Fibroblast of lung (primary cell): ENCODE results near the gene DSPP. TPM values are rescaled to one million over a fixed set of nuclear protein-coding genes. Genes with fewer than 3 reads are reported as not detected.

Experiments
- DNase-seq, 2 donors: peaks; one replicate each; pipeline versions ENCODE4 v3.0.0 to v3.0.0-alpha.2; 2010; ENCODE audit warnings: low read depth in 2 of 2
- H2AFZ ChIP-seq: 2 replicates; pipeline ENCODE4 v1.5.1; 2012; ENCODE audit warnings: low read length, control low read depth, inconsistent platforms
- H3K27ac ChIP-seq: 2 replicates; pipeline ENCODE4 v1.5.1; 2011; ENCODE audit warnings: low read length, control low read depth; ENCODE audit not compliant: insufficient read depth
- H3K27me3 ChIP-seq: 2 replicates; pipeline ENCODE4 v1.5.1; 2011; ENCODE audit warnings: mild to moderate bottlenecking, low read length; ENCODE audit not compliant: control insufficient read depth, insufficient read depth
- H3K36me3 ChIP-seq: 2 replicates; pipeline ENCODE4 v1.5.1; 2011; ENCODE audit warnings: low read length; ENCODE audit not compliant: control insufficient read depth, insufficient read depth
- H3K4me1 ChIP-seq: 2 replicates; pipeline ENCODE4 v1.5.1; 2011; ENCODE audit warnings: low read length; ENCODE audit not compliant: control insufficient read depth, insufficient read depth; ENCODE audit errors: extremely low read depth
- H3K4me2 ChIP-seq: 2 replicates; pipeline ENCODE4 v1.5.1; 2011; ENCODE audit warnings: low read length, control low read depth; ENCODE audit not compliant: insufficient read depth; ENCODE audit errors: extremely low read depth
- H3K4me3 ChIP-seq, 4 experiments: fragments of 200-600 bp in 1 of 4; sonication (generic) in 1 of 4; replicated peaks in 1 of 4; 2 replicates each; pipeline ENCODE4 v1.5.1; 2011 to 2016; ENCODE audit warnings: low read length in 4 of 4, low read depth in 3 of 4, mild to moderate bottlenecking in 3 of 4, control low read depth in 2 of 4, inconsistent platforms in 1 of 4, mixed read lengths in 1 of 4; ENCODE audit not compliant: insufficient read depth in 1 of 4; ENCODE audit errors: control extremely low read depth in 1 of 4
- H3K79me2 ChIP-seq: 2 replicates; pipeline ENCODE4 v1.5.1; 2012; ENCODE audit warnings: mild to moderate bottlenecking, low read length, inconsistent platforms; ENCODE audit not compliant: control insufficient read depth, insufficient read depth
- H3K9ac ChIP-seq: 2 replicates; pipeline ENCODE4 v1.5.1; 2011; ENCODE audit warnings: mild to moderate bottlenecking, low read length, control low read depth; ENCODE audit not compliant: insufficient read depth
- H3K9me3 ChIP-seq: 2 replicates; pipeline ENCODE4 v1.5.1; 2012; ENCODE audit warnings: low read depth, low read length; ENCODE audit not compliant: control insufficient read depth, insufficient read depth
- H4K20me1 ChIP-seq: 2 replicates; pipeline ENCODE4 v1.5.1; 2011; ENCODE audit warnings: low read length; ENCODE audit not compliant: control insufficient read depth, insufficient read depth; ENCODE audit errors: extremely low read depth
- CTCF ChIP-seq, 2 donors: IDR thresholded peaks in 1 of 2; conservative IDR thresholded peaks in 1 of 2; 1 replicate in 1 of 2; 2 replicates in 1 of 2; pipeline ENCODE4 v1.5.1; 2011 to 2012; ENCODE audit warnings: low read length in 2 of 2, control low read depth in 1 of 2, inconsistent platforms in 1 of 2, low read depth in 1 of 2, mild to moderate bottlenecking in 1 of 2
- EZH2 ChIP-seq: IDR thresholded peaks from 2 replicates; pipeline ENCODE4 v1.5.1; 2012; ENCODE audit warnings: low read length, control low read depth, mild to moderate bottlenecking; ENCODE audit errors: missing control alignments
- polyA plus RNA-seq, 2 donors: library from polyadenylated mRNA; depleted of rRNA in 1 of 2; stranded (reverse) in 1 of 2; unstranded in 1 of 2; fragments of >200 nt; gene quantifications; 2 replicates each; pipeline ENCODE4 v1.2.1, GENCODE V29; 2011 to 2012; ENCODE audit warnings: missing spikeins in 1 of 2
- total RNA-seq: library from RNA; depleted of rRNA; stranded (reverse); fragments of >200 nt; gene quantifications from 2 replicates; pipeline ENCODE4 v1.2.1, GENCODE V29; 2014

The DSPP gene
- total and polyA plus RNA-seq, 2 donors (not counting 1 experiment from before 2014, with no cell fraction given), result not detected

DNA sequence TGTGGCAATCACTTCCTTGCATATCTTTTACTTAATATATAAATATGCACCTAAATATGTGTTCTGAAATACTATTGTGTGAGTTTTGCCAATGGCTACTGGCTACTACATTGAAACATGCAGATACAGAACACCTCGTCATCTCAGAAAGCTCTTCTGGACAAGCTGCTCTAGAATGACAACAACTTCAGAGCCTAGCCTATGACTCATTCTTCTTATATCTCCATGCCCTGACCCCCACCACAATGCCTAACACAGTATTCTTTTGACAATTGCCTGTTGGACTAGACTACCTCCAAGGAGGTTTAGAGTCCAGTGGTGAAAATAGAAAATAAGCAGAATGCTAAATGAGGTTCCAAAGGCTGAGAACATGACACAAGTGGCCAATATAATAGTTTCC lies 24.1 kb downstream of the DSPP start:
- no peak overlapping the region for H3K27ac ChIP-seq
- H2AFZ ChIP-seq, result no peak overlapping the region
- TF ChIP-seq EZH2, result no peak
- no peak for TF ChIP-seq CTCF (conservative IDR thresholded peaks at IDR 0.05 in 1 of 2, IDR thresholded peaks at IDR 0.05 in 1 of 2; ENCODE audit: low read depth in 1 of 2, low read length in 2 of 2)
- DNase-seq, result peak in 1 of 2 donors; percentile 32
- no peak overlapping the region for H3K4me2 ChIP-seq
- H3K79me2 ChIP-seq, result no peaks in the 10 kb centered on the region
- no peak overlapping the region for H3K9ac ChIP-seq
- H3K4me1 ChIP-seq, result no peaks in the 10 kb centered on the region
- no peaks in the 10 kb centered on the region for H4K20me1 ChIP-seq
- no peaks in the 10 kb centered on the region for H3K27me3 ChIP-seq
- H3K4me3 ChIP-seq, result no peak overlapping the region
- no peaks in the 10 kb centered on the region for H3K9me3 ChIP-seq
- H3K36me3 ChIP-seq, result no peaks in the 10 kb centered on the region

DNA sequence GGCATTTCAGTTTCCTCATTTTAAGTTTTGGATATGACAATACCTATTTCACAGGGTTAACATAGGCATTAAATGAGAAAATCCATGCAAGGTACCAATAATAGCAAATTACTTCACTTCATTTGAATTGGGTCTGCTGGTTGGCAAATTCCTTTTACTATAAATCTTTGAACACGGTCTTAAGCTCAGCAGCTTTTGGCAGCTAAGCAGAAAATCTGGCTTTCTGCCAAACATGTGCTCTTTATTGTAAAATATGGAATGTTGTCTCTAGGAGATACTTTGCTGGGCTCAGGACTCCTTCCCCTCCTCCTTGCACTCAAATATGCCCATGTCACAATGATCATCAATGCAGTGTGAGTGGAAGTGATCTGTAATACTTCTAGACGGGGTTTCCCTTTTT lies 24.9 kb downstream of the DSPP start:
- Histone ChIP-seq H4K20me1 (no peaks in the 10 kb centered on the region), H3K4me2 (no peak overlapping the region), H3K27ac (no peak overlapping the region), H3K9me3 (no peaks in the 10 kb centered on the region), H3K79me2 (no peaks in the 10 kb centered on the region), H3K36me3 (no peaks in the 10 kb centered on the region), H2AFZ (no peak overlapping the region), H3K4me1 (no peaks in the 10 kb centered on the region), H3K4me3 (no peak overlapping the region), H3K9ac (no peak overlapping the region), H3K27me3 (no peaks in the 10 kb centered on the region)
- DNase-seq, result peak; percentile 46 to 67
- TF ChIP-seq CTCF (conservative IDR thresholded peaks at IDR 0.05 in 1 of 2, IDR thresholded peaks at IDR 0.05 in 1 of 2; ENCODE audit: low read depth in 1 of 2, low read length in 2 of 2) (no peak), EZH2 (no peak)

GRCh38 chr4:87644286-87644685 lies 36.0 kb downstream of the DSPP start:
- no peaks in the 10 kb centered on the region for H3K9me3 ChIP-seq
- peak in 1 of 2 donors; percentile 19 for TF ChIP-seq CTCF (conservative IDR thresholded peaks at IDR 0.05 in 1 of 2, IDR thresholded peaks at IDR 0.05 in 1 of 2; ENCODE audit: low read depth in 1 of 2, low read length in 2 of 2)
- TF ChIP-seq EZH2, result no peak

More at GRCh38 chr4:87644286-87644685, 36.0 kb downstream of the DSPP start:
- Histone ChIP-seq H3K4me3 (no peak overlapping the region), H3K79me2 (no peaks in the 10 kb centered on the region), H3K27ac (no peak overlapping the region), H3K36me3 (no peaks in the 10 kb centered on the region), H3K4me2 (no peak overlapping the region), H3K27me3 (no peaks in the 10 kb centered on the region), H3K9ac (no peak overlapping the region), H2AFZ (no peak overlapping the region), H4K20me1 (no peaks in the 10 kb centered on the region), H3K4me1 (no peaks in the 10 kb centered on the region)
- no peak for DNase-seq
